SK-N-SH treated with all-trans-retinoic acid at 6 μM for 48 hours (cell line): ENCODE results near the gene SCN9A.

Source experiments
- ATAC-seq: fragments of 200-7000 bp; cut with Tn5 transposase; 3 replicates; pipeline ENCODE4 v1.9.1; 2020; ENCODE audit warnings: mild to moderate bottlenecking, moderate library complexity
- ARNTL ChIP-seq: fragments of 450-650 bp; formaldehyde crosslinking; IDR thresholded peaks from 2 replicates; pipeline ENCODE4 v1.5.0; 2020; ENCODE audit warnings: low read depth, mild to moderate bottlenecking, moderate library complexity, borderline replicate concordance
- BACH2 ChIP-seq: fragments of 250-450 bp; sonication (Bioruptor Pico); IDR thresholded peaks from 2 replicates; pipeline ENCODE4 v1.9.0; 2021; ENCODE audit warnings: mild to moderate bottlenecking, borderline replicate concordance
- CSDC2 ChIP-seq: fragments of 250-450 bp; sonication (Bioruptor Pico); IDR thresholded peaks from 2 replicates; pipeline ENCODE4 v1.5.0; 2020; ENCODE audit warnings: mild to moderate bottlenecking, moderate library complexity
- ESRRG ChIP-seq: fragments of 250-450 bp; sonication (Bioruptor Pico); IDR thresholded peaks from 2 replicates; pipeline ENCODE4 v1.6.1; 2021; ENCODE audit warnings: mild to moderate bottlenecking
- ISL1 ChIP-seq: fragments of 250-450 bp; sonication (Bioruptor Pico); IDR thresholded peaks from 2 replicates; pipeline ENCODE4 v2.1.2; 2022; ENCODE audit warnings: mild to moderate bottlenecking, moderate library complexity
- OSR1 ChIP-seq: fragments of 250-450 bp; sonication (Bioruptor Pico); IDR thresholded peaks from 2 replicates; pipeline ENCODE4 v1.8.0; 2022; ENCODE audit warnings: moderate library complexity, mild to moderate bottlenecking, inconsistent platforms
- PPARA ChIP-seq: fragments of 250-450 bp; sonication (Bioruptor Pico); IDR thresholded peaks from 2 replicates; pipeline ENCODE4 v1.5.0; 2020; ENCODE audit warnings: mild to moderate bottlenecking, borderline replicate concordance
- SNAI2 ChIP-seq: fragments of 250-450 bp; sonication (Bioruptor Pico); IDR thresholded peaks from 2 replicates; pipeline ENCODE4 v1.5.0; 2020; ENCODE audit warnings: mild to moderate bottlenecking, moderate library complexity
- TCF4 ChIP-seq: fragments of 250-450 bp; sonication (Bioruptor Pico); IDR thresholded peaks from 2 replicates; pipeline ENCODE4 v1.8.0; 2021; ENCODE audit warnings: mild to moderate bottlenecking, moderate library complexity, borderline replicate concordance
- TOX ChIP-seq: fragments of 250-450 bp; sonication (Bioruptor Pico); IDR thresholded peaks from 2 replicates; pipeline ENCODE4 v1.8.0; 2021; ENCODE audit warnings: mild to moderate bottlenecking, moderate library complexity, borderline replicate concordance
- ZC3H10 ChIP-seq: fragments of 250-450 bp; sonication (Bioruptor Pico); IDR thresholded peaks from 2 replicates; pipeline ENCODE4 v1.5.1; 2021; ENCODE audit warnings: mild to moderate bottlenecking, moderate library complexity
- ZFP30 ChIP-seq: fragments of 450-650 bp; formaldehyde crosslinking; IDR thresholded peaks from 2 replicates; pipeline ENCODE4 v1.5.0; 2022; ENCODE audit warnings: mild to moderate bottlenecking, moderate library complexity
- ZNF565 ChIP-seq: fragments of 450-650 bp; formaldehyde crosslinking; conservative IDR thresholded peaks from 2 replicates; pipeline ENCODE4 v1.5.0; 2020; ENCODE audit warnings: low read depth, mild to moderate bottlenecking, moderate library complexity
- ZNF70 ChIP-seq: fragments of 450-650 bp; formaldehyde crosslinking; IDR thresholded peaks from 2 replicates; pipeline ENCODE4 v1.5.0; 2020; ENCODE audit warnings: mild to moderate bottlenecking, moderate library complexity
- ZNF8 ChIP-seq: fragments of 450-650 bp; formaldehyde crosslinking; IDR thresholded peaks from 2 replicates; pipeline ENCODE4 v1.5.0; 2020; ENCODE audit warnings: mild to moderate bottlenecking, moderate library complexity
- TF ChIP-seq, protein P1 (sequence below): fragments of 250-450 bp; sonication (Bioruptor Pico); IDR thresholded peaks from 2 replicates; pipeline ENCODE4 v1.5.1; 2021; ENCODE audit warnings: mild to moderate bottlenecking, moderate library complexity
- TF ChIP-seq, protein P2 (sequence below): fragments of 250-450 bp; sonication (Bioruptor Pico); IDR thresholded peaks from 2 replicates; pipeline ENCODE4 v1.8.0; 2020; ENCODE audit warnings: mild to moderate bottlenecking, moderate library complexity, borderline replicate concordance
- TF ChIP-seq, protein P3 (sequence below): fragments of 250-450 bp; sonication (Bioruptor Pico); IDR thresholded peaks from 2 replicates; pipeline ENCODE4 v1.5.1; 2020; ENCODE audit warnings: low read depth, mild to moderate bottlenecking, moderate library complexity
- TF ChIP-seq, protein P4 (sequence below): fragments of 250-450 bp; sonication (Bioruptor Pico); IDR thresholded peaks from 2 replicates; pipeline ENCODE4 v1.5.0; 2020; ENCODE audit warnings: mild to moderate bottlenecking, moderate library complexity

SCN9A gene

DNA sequence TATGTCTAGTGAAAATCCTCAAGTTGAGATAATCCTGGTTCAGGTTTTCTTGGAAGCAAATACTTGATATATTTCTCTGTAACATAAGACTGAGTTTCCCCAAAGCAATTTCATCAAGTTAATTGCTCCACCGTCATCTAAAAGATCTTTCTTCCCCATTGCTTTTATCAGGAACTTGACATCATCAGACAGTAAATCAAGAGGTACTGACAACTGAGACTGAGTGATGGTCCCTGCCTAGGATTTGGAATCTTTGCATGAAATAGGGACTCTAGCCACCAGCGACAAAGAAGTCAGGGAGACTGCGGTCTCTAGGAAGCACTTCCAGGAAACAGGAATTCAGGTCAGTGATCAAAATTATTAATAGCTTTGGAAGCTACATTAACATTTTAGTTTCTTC lies 204.5 kb downstream of the SCN9A start:
- no peak for TF ChIP-seq PPARA (CRISPR knock-in tag)
- TF ChIP-seq, protein P1, sequence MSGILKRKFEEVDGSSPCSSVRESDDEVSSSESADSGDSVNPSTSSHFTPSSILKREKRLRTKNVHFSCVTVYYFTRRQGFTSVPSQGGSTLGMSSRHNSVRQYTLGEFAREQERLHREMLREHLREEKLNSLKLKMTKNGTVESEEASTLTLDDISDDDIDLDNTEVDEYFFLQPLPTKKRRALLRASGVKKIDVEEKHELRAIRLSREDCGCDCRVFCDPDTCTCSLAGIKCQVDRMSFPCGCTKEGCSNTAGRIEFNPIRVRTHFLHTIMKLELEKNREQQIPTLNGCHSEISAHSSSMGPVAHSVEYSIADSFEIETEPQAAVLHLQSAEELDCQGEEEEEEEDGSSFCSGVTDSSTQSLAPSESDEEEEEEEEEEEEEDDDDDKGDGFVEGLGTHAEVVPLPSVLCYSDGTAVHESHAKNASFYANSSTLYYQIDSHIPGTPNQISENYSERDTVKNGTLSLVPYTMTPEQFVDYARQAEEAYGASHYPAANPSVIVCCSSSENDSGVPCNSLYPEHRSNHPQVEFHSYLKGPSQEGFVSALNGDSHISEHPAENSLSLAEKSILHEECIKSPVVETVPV (CRISPR knock-in tag), result no peak
- TF ChIP-seq ZNF8 (CRISPR knock-in tag), result no peak
- no peak for TF ChIP-seq TCF4 (CRISPR knock-in tag)
- no peak for TF ChIP-seq SNAI2 (CRISPR knock-in tag)
- no peak for TF ChIP-seq BACH2 (CRISPR knock-in tag)
- TF ChIP-seq, protein P2, sequence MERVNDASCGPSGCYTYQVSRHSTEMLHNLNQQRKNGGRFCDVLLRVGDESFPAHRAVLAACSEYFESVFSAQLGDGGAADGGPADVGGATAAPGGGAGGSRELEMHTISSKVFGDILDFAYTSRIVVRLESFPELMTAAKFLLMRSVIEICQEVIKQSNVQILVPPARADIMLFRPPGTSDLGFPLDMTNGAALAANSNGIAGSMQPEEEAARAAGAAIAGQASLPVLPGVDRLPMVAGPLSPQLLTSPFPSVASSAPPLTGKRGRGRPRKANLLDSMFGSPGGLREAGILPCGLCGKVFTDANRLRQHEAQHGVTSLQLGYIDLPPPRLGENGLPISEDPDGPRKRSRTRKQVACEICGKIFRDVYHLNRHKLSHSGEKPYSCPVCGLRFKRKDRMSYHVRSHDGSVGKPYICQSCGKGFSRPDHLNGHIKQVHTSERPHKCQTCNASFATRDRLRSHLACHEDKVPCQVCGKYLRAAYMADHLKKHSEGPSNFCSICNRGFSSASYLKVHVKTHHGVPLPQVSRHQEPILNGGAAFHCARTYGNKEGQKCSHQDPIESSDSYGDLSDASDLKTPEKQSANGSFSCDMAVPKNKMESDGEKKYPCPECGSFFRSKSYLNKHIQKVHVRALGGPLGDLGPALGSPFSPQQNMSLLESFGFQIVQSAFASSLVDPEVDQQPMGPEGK (CRISPR knock-in tag), result no peak
- TF ChIP-seq, protein P3, sequence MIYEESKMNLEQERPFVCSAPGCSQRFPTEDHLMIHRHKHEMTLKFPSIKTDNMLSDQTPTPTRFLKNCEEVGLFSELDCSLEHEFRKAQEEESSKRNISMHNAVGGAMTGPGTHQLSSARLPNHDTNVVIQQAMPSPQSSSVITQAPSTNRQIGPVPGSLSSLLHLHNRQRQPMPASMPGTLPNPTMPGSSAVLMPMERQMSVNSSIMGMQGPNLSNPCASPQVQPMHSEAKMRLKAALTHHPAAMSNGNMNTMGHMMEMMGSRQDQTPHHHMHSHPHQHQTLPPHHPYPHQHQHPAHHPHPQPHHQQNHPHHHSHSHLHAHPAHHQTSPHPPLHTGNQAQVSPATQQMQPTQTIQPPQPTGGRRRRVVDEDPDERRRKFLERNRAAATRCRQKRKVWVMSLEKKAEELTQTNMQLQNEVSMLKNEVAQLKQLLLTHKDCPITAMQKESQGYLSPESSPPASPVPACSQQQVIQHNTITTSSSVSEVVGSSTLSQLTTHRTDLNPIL (CRISPR knock-in tag), result no peak
- no peak for TF ChIP-seq CSDC2 (CRISPR knock-in tag)
- TF ChIP-seq ZC3H10 (CRISPR knock-in tag), result no peak
- TF ChIP-seq OSR1 (CRISPR knock-in tag), result no peak
- no peak for TF ChIP-seq ZFP30
- ATAC-seq, result no peak

DNA sequence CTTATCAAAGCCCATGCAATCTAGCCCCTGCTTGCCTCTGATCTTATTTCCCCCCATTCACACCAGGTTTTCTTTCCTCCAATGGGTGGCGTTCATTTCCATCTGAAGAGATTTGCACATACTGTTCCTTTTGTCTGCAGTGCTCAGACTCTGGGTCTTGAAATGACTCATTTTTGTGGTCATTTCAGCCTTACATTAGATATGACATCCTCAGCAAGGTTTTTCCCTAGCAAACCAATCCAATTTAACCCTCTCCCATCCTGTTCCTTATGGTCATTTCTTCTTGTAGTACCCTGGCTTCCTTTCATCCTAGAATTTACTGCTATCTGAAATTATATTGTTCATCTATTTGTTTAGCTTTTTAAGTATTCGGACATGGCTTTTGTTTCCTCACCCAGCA lies 205.4 kb downstream of the SCN9A start:
- ATAC-seq, result peak; percentile 49; the same call in 1 of the 3 replicates
- TF ChIP-seq ISL1 (CRISPR knock-in tag) (no peak), TCF4 (CRISPR knock-in tag) (no peak), ZNF8 (CRISPR knock-in tag) (no peak), ZNF70 (CRISPR knock-in tag) (no peak), SNAI2 (CRISPR knock-in tag) (no peak), ESRRG (CRISPR knock-in tag) (no peak), ZFP30 (no peak), ZNF565 (CRISPR knock-in tag) (no peak), BACH2 (CRISPR knock-in tag) (no peak), ARNTL (CRISPR knock-in tag) (no peak), TOX (CRISPR knock-in tag) (no peak), ZC3H10 (CRISPR knock-in tag) (no peak), OSR1 (CRISPR knock-in tag) (no peak)
- TF ChIP-seq, protein P2 (CRISPR knock-in tag), result no peak
- TF ChIP-seq, protein P4, sequence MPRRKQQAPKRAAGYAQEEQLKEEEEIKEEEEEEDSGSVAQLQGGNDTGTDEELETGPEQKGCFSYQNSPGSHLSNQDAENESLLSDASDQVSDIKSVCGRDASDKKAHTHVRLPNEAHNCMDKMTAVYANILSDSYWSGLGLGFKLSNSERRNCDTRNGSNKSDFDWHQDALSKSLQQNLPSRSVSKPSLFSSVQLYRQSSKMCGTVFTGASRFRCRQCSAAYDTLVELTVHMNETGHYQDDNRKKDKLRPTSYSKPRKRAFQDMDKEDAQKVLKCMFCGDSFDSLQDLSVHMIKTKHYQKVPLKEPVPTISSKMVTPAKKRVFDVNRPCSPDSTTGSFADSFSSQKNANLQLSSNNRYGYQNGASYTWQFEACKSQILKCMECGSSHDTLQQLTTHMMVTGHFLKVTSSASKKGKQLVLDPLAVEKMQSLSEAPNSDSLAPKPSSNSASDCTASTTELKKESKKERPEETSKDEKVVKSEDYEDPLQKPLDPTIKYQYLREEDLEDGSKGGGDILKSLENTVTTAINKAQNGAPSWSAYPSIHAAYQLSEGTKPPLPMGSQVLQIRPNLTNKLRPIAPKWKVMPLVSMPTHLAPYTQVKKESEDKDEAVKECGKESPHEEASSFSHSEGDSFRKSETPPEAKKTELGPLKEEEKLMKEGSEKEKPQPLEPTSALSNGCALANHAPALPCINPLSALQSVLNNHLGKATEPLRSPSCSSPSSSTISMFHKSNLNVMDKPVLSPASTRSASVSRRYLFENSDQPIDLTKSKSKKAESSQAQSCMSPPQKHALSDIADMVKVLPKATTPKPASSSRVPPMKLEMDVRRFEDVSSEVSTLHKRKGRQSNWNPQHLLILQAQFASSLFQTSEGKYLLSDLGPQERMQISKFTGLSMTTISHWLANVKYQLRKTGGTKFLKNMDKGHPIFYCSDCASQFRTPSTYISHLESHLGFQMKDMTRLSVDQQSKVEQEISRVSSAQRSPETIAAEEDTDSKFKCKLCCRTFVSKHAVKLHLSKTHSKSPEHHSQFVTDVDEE (CRISPR knock-in tag), result no peak
- TF ChIP-seq, protein P3 (CRISPR knock-in tag), result no peak
